IMR-90 (cell line): ENCODE data around the gene TBX15. TPM values are rescaled to one million over a fixed set of nuclear protein-coding genes. Genes with fewer than 3 reads are reported as not detected.

Experiments
- ATAC-seq: fragments of 200-7000 bp; cut with Tn5 transposase; 2 replicates; pipeline ENCODE4 v1.9.1; 2020; ENCODE audit warnings: low read depth, mild to moderate bottlenecking, moderate library complexity
- BruUV-seq: library from RNA; stranded (reverse); fragments of 400-500 nt; replicated peaks from 2 replicates; lab custom pipeline; 2021; lab: Mats Ljungman, UMichigan
- CTCF ChIA-PET: fragments of 300-600 bp; formaldehyde crosslinking; extraction: SDS; loops from one replicate; lab custom pipeline; 2021; ENCODE audit warnings: antibody characterized with exemption; lab: Yijun Ruan, JAX
- POLR2A ChIA-PET: fragments of 300-600 bp; sonication (Branson Sonifier 250); formaldehyde crosslinking; loops from one replicate; lab custom pipeline; 2022; ENCODE audit warnings: antibody characterized with exemption; ENCODE audit not compliant: unreplicated experiment; lab: Charles Lee
- DNase-seq: peaks from one replicate; pipeline ENCODE4 v3.0.0; 2013
- H2AFZ ChIP-seq: replicated peaks from 2 replicates; pipeline ENCODE3; 2013; ENCODE audit warnings: low read length, mild to moderate bottlenecking; ENCODE audit not compliant: poor library complexity
- H2AK5ac ChIP-seq: 2 replicates; pipeline ENCODE4 v1.6.1; 2013; ENCODE audit warnings: low read depth, low read length, inconsistent platforms
- H2AK9ac ChIP-seq: replicated peaks from 2 replicates; pipeline ENCODE3; 2013; ENCODE audit warnings: mild to moderate bottlenecking, low read depth, low read length, moderate library complexity; ENCODE audit not compliant: poor library complexity
- H2BK120ac ChIP-seq: 2 replicates; pipeline ENCODE4 v1.6.1; 2013; ENCODE audit warnings: low read depth, low read length, inconsistent platforms
- H2BK15ac ChIP-seq: 3 replicates; pipeline ENCODE4 v1.6.1; 2013; ENCODE audit warnings: low read depth, low read length, inconsistent platforms
- H2BK20ac ChIP-seq: 2 replicates; pipeline ENCODE4 v1.6.1; 2013; ENCODE audit warnings: low read depth, mild to moderate bottlenecking, inconsistent platforms, low read length, moderate library complexity
- H2BK5ac ChIP-seq: 2 replicates; pipeline ENCODE4 v1.6.1; 2013; ENCODE audit warnings: mild to moderate bottlenecking, low read depth, low read length, inconsistent platforms; ENCODE audit not compliant: poor library complexity, severe bottlenecking
- H3K14ac ChIP-seq: replicated peaks from 2 replicates; pipeline ENCODE4 v1.6.1; 2013; ENCODE audit warnings: low read depth, low read length, inconsistent platforms
- H3K18ac ChIP-seq: 2 replicates; pipeline ENCODE4 v1.6.1; 2013; ENCODE audit warnings: low read depth, low read length, control low read depth
- H3K23ac ChIP-seq: 2 replicates; pipeline ENCODE4 v1.6.1; 2013; ENCODE audit warnings: low read depth, low read length, inconsistent platforms
- H3K27ac ChIP-seq: 2 replicates; pipeline ENCODE4 v1.5.1; 2013; ENCODE audit warnings: mild to moderate bottlenecking, control low read depth, low read length; ENCODE audit not compliant: insufficient read depth
- H3K27me3 ChIP-seq: 2 replicates; pipeline ENCODE4 v1.6.1; 2013; ENCODE audit warnings: low read length; ENCODE audit not compliant: control insufficient read depth, insufficient read depth
- H3K36me3 ChIP-seq: 2 replicates; pipeline ENCODE4 v1.6.1; 2013; ENCODE audit warnings: low read length, mixed read lengths; ENCODE audit not compliant: control insufficient read depth, insufficient read depth
- H3K4ac ChIP-seq: 2 replicates; pipeline ENCODE4 v1.6.1; 2013; ENCODE audit warnings: low read depth, low read length, inconsistent platforms
- H3K4me1 ChIP-seq: 2 replicates; pipeline ENCODE4 v1.6.1; 2013; ENCODE audit warnings: low read length, mixed read lengths; ENCODE audit not compliant: control insufficient read depth, insufficient read depth
- H3K4me2 ChIP-seq: 2 replicates; pipeline ENCODE4 v1.6.1; 2013; ENCODE audit warnings: low read depth, mild to moderate bottlenecking, control low read depth, low read length, moderate library complexity
- H3K4me3 ChIP-seq: 2 replicates; pipeline ENCODE4 v1.5.1; 2013; ENCODE audit warnings: low read depth, mild to moderate bottlenecking, control low read depth, low read length, moderate library complexity; ENCODE audit not compliant: insufficient read depth
- H3K56ac ChIP-seq: 2 replicates; pipeline ENCODE4 v1.6.1; 2013; ENCODE audit warnings: low read length, inconsistent platforms; ENCODE audit not compliant: insufficient read depth; ENCODE audit errors: extremely low read depth
- H3K79me1 ChIP-seq, 2 experiments: 2 replicates each; pipeline ENCODE4 v1.6.1; 2013; ENCODE audit warnings: low read length in 2 of 2, inconsistent platforms in 1 of 2, low read depth in 1 of 2
- H3K9ac ChIP-seq: 2 replicates; pipeline ENCODE4 v1.6.1; 2013; ENCODE audit warnings: low read depth, low read length, control low read depth
- H3K9me1 ChIP-seq: 2 replicates; pipeline ENCODE4 v1.6.1; 2013; ENCODE audit warnings: low read length, inconsistent platforms; ENCODE audit not compliant: insufficient read depth
- H3K9me3 ChIP-seq: 2 replicates; pipeline ENCODE4 v1.6.1; 2013; ENCODE audit warnings: low read length; ENCODE audit not compliant: control insufficient read depth, insufficient read depth
- H4K20me1 ChIP-seq: 2 replicates; pipeline ENCODE4 v1.6.1; 2013; ENCODE audit warnings: low read length, inconsistent platforms; ENCODE audit not compliant: insufficient read depth
- H4K5ac ChIP-seq: 2 replicates; pipeline ENCODE4 v1.6.1; 2013; ENCODE audit warnings: mild to moderate bottlenecking, low read depth, low read length, control low read depth
- H4K8ac ChIP-seq, 2 experiments: 2 replicates each; pipeline ENCODE4 v1.6.1; 2013; ENCODE audit warnings: low read depth in 2 of 2, low read length in 2 of 2, control low read depth in 1 of 2, inconsistent platforms in 1 of 2
- H4K91ac ChIP-seq: 2 replicates; pipeline ENCODE4 v1.6.1; 2013; ENCODE audit warnings: low read depth, low read length, inconsistent platforms; ENCODE audit not compliant: insufficient read depth
- BHLHE40 ChIP-seq: fragments of 150-350 bp; IDR thresholded peaks from 2 replicates; pipeline ENCODE4 v1.6.1; 2016; ENCODE audit warnings: mild to moderate bottlenecking, low read depth, low read length
- CEBPB ChIP-seq: IDR thresholded peaks from 2 replicates; pipeline ENCODE4 v1.6.1; 2012; ENCODE audit warnings: low read depth, low read length, improper control_type of control experiment
- CHD1 ChIP-seq: IDR thresholded peaks from 2 replicates; pipeline ENCODE4 v1.6.1; 2012; ENCODE audit warnings: low read depth, low read length, improper control_type of control experiment
- FOS ChIP-seq: fragments of 150-350 bp; IDR thresholded peaks from 2 replicates; pipeline ENCODE4 v1.6.1; 2016; ENCODE audit warnings: low read depth, low read length
- MAFK ChIP-seq: IDR thresholded peaks from 2 replicates; pipeline ENCODE4 v1.6.1; 2012; ENCODE audit warnings: low read depth, low read length, improper control_type of control experiment
- MAZ ChIP-seq: IDR thresholded peaks from 2 replicates; pipeline ENCODE4 v1.6.1; 2012; ENCODE audit warnings: low read depth, mild to moderate bottlenecking, low read length, improper control_type of control experiment, moderate library complexity, borderline replicate concordance
- MXI1 ChIP-seq: IDR thresholded peaks from 2 replicates; pipeline ENCODE4 v1.6.1; 2012; ENCODE audit warnings: low read depth, mild to moderate bottlenecking, low read length, moderate library complexity, borderline replicate concordance
- NFE2L2 ChIP-seq: fragments of 150-350 bp; IDR thresholded peaks from 2 replicates; pipeline ENCODE4 v1.6.1; 2016; ENCODE audit warnings: low read depth, mild to moderate bottlenecking, low read length
- POLR2A ChIP-seq: IDR thresholded peaks from 2 replicates; pipeline ENCODE4 v1.6.1; 2012; ENCODE audit warnings: mild to moderate bottlenecking, low read depth, low read length
- RAD21 ChIP-seq: IDR thresholded peaks from 2 replicates; pipeline ENCODE4 v1.6.1; 2012; ENCODE audit warnings: low read length, improper control_type of control experiment
- RCOR1 ChIP-seq: IDR thresholded peaks from 2 replicates; pipeline ENCODE4 v1.6.1; 2012; ENCODE audit warnings: mild to moderate bottlenecking, low read length, improper control_type of control experiment; ENCODE audit not compliant: insufficient replicate concordance
- RFX5 ChIP-seq: IDR thresholded peaks from 2 replicates; pipeline ENCODE4 v1.8.0; 2012; ENCODE audit warnings: low read depth, mild to moderate bottlenecking, low read length, moderate library complexity
- SMC3 ChIP-seq: fragments of 150-350 bp; IDR thresholded peaks from 2 replicates; pipeline ENCODE4 v1.6.1; 2016; ENCODE audit warnings: low read depth, mild to moderate bottlenecking, antibody characterized with exemption, low read length, moderate library complexity
- USF2 ChIP-seq: fragments of 150-350 bp; IDR thresholded peaks from 2 replicates; pipeline ENCODE4 v1.6.1; 2017; ENCODE audit warnings: mild to moderate bottlenecking, antibody characterized with exemption, low read length, low read depth
- WGBS, 2 experiments: methylation state at CpG; one replicate each; pipeline versions ENCODE4 v1.1.5 to v1.1.7; 2013; ENCODE audit warnings: missing lambda C conversion rate in 2 of 2; ENCODE audit not compliant: insufficient read length in 1 of 2; ENCODE audit errors: extremely low coverage in 2 of 2; 5-methylcytosine and 5-hydroxymethylcytosine counted together
- dilution Hi-C: fragments of 300-500 bp; cut with HindIII; formaldehyde crosslinking; loops from one replicate; pipeline ENCODE4 v1.14.3; 2018; ENCODE audit warnings: low sequenced_read_pairs; ENCODE audit not compliant: unreplicated experiment
- in situ Hi-C: fragments of 300-500 bp; cut with MboI; formaldehyde crosslinking; loops from 3 replicates; pipeline ENCODE4 v1.14.3; 2019; ENCODE audit warnings: low sequenced_read_pairs, inconsistent platforms, mixed read lengths
- intact Hi-C: fragments of 100-400 bp; cut with micrococcal nuclease; formaldehyde crosslinking; loops from 2 replicates; pipeline ENCODE4 v1.10.0; 2022
- polyA plus RNA-seq, 3 experiments: library from polyadenylated mRNA; depleted of rRNA; stranded (reverse); fragments of >200 nt; gene quantifications; 2 replicates each; pipeline ENCODE4 v1.2.3, GENCODE V29; 2012; ENCODE audit warnings: low replicate concordance in 1 of 3
- total RNA-seq: library from RNA; depleted of rRNA; stranded (reverse); fragments of >200 nt; gene quantifications from 2 replicates; pipeline ENCODE4 v1.2.3, GENCODE V29; 2012
- TF ChIP-seq, protein P1 (sequence below): fragments of 150-350 bp; IDR thresholded peaks from 2 replicates; pipeline ENCODE4 v1.6.1; 2016; ENCODE audit warnings: low read depth, mild to moderate bottlenecking, low read length, moderate library complexity, borderline replicate concordance
- TF ChIP-seq, protein P2 (sequence below): conservative IDR thresholded peaks from 2 replicates; pipeline ENCODE4 v1.5.1; 2012; ENCODE audit warnings: mild to moderate bottlenecking, low read depth, low read length, improper control_type of control experiment

Gene TBX15
- total and polyA plus RNA-seq, 2 of the 4 experiments (the other 2 are of a cell fraction) = not detected

DNA sequence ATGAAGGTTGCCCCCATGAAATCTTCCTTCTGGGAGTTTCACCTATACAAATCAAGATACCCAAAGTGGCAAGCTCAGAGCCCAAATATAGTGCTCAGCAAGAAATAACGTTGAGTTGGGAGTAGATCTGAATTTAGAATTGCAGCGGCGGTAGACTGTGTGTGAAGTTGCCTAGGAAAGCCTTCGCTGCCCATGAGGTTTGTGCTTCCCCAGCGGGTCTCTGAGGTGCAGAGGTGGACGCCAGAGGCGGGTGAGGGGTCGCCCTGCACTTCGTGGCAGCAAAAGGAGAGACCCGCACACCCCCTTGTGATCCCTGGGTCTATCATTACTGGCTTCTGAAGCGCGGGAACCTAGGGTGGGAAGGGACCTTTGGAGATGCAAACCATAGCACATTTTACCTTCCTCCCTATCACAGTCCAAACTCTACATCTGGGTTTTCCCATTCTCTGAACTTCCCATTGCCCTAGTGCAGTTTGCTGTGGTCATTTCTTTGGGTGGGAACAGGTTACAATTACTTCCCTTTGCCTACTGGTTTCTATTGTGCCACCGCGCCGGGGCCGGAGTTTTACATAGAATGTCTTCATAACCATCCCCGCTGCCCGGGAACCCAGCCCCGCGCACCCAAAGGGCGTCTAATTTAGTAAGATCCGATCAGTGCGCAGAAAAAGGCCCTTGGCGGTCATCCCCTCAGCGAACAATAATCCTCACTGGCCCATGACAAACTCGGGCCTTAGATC lies 5.2 kb downstream of the TBX15 start:
- Histone ChIP-seq H3K4ac (no peak overlapping the region), H2BK5ac (no peak overlapping the region), H4K5ac (no peak overlapping the region), H4K91ac (no peak overlapping the region), H3K4me3 (no peak overlapping the region), H3K18ac (no peak overlapping the region), H2BK120ac (no peak overlapping the region), H2AK9ac (no peak overlapping the region), H3K9me3 (peaks cover 27% of the 10 kb centered on the region), H3K9me1 (no peaks in the 10 kb centered on the region), H2AFZ (no peak overlapping the region), H3K27me3 (peaks cover 95% of the 10 kb centered on the region), H3K23ac (no peak overlapping the region), H3K27ac (no peak overlapping the region), H2AK5ac (no peak overlapping the region), H3K56ac (no peak overlapping the region), H2BK15ac (no peak overlapping the region), H4K8ac (no peak overlapping the region), H3K79me1 (no peaks in the 10 kb centered on the region), H3K9ac (no peak overlapping the region), H3K14ac (no peak overlapping the region), H3K4me1 (peaks cover 2% of the 10 kb centered on the region; the same call in 1 of the 2 replicates), H4K20me1 (no peaks in the 10 kb centered on the region), H3K4me2 (no peak overlapping the region), H2BK20ac (no peak overlapping the region), H3K36me3 (no peaks in the 10 kb centered on the region)
- ChIA-PET POLR2A (no interaction called here), CTCF (no interaction called here)
- DNase-seq = no peak
- no peak for ATAC-seq
- 12% methylated on average over 15 of the region's 26 CpGs; no CpG with 5 or more reads in 1 of the 2 experiments for WGBS, 2 experiments
- no TSS peak for BruUV-seq
- in situ Hi-C loops (loop anchor here (10.0 kb wide), 1 partner anchor 828 kb away; no protein-coding TSS in a partner anchor), dilution Hi-C loops (no loop called here), intact Hi-C loops (no loop called here)
- TF ChIP-seq, protein P1, sequence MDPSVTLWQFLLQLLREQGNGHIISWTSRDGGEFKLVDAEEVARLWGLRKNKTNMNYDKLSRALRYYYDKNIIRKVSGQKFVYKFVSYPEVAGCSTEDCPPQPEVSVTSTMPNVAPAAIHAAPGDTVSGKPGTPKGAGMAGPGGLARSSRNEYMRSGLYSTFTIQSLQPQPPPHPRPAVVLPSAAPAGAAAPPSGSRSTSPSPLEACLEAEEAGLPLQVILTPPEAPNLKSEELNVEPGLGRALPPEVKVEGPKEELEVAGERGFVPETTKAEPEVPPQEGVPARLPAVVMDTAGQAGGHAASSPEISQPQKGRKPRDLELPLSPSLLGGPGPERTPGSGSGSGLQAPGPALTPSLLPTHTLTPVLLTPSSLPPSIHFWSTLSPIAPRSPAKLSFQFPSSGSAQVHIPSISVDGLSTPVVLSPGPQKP = no peak
- TF ChIP-seq CHD1 (no peak), SMC3 (no peak), MAFK (no peak), USF2 (no peak), NFE2L2 (no peak), RAD21 (no peak), RCOR1 (no peak), POLR2A (no peak), RFX5 (no peak), FOS (no peak), CEBPB (no peak), MAZ (no peak), BHLHE40 (no peak), MXI1 (no peak)
- TF ChIP-seq, protein P2, sequence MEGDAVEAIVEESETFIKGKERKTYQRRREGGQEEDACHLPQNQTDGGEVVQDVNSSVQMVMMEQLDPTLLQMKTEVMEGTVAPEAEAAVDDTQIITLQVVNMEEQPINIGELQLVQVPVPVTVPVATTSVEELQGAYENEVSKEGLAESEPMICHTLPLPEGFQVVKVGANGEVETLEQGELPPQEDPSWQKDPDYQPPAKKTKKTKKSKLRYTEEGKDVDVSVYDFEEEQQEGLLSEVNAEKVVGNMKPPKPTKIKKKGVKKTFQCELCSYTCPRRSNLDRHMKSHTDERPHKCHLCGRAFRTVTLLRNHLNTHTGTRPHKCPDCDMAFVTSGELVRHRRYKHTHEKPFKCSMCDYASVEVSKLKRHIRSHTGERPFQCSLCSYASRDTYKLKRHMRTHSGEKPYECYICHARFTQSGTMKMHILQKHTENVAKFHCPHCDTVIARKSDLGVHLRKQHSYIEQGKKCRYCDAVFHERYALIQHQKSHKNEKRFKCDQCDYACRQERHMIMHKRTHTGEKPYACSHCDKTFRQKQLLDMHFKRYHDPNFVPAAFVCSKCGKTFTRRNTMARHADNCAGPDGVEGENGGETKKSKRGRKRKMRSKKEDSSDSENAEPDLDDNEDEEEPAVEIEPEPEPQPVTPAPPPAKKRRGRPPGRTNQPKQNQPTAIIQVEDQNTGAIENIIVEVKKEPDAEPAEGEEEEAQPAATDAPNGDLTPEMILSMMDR = no peak
